Osteocyte (in vitro differentiated cells): ENCODE measurements around the gene ZBTB33. TPM values are rescaled to one million over a fixed set of nuclear protein-coding genes. Genes with fewer than 3 reads are reported as not detected.

Source experiments
- DNase-seq: peaks from one replicate; pipeline ENCODE4 v3.0.0; 2021; ENCODE audit warnings: mixed read lengths; ENCODE audit not compliant: unreplicated experiment; ENCODE audit errors: extremely low spot score
- H3K27ac Mint-ChIP-seq: one replicate; pipeline ENCODE4 v1.8.0; 2021; ENCODE audit warnings: mild to moderate bottlenecking, mixed read lengths; ENCODE audit not compliant: unreplicated experiment
- H3K27me3 Mint-ChIP-seq: one replicate; pipeline ENCODE4 v1.8.0; 2021; ENCODE audit warnings: mixed read lengths; ENCODE audit not compliant: unreplicated experiment
- H3K36me3 Mint-ChIP-seq: one replicate; pipeline ENCODE4 v1.8.0; 2021; ENCODE audit warnings: mixed read lengths; ENCODE audit not compliant: unreplicated experiment
- H3K4me1 Mint-ChIP-seq: one replicate; pipeline ENCODE4 v1.8.0; 2021; ENCODE audit warnings: mixed read lengths; ENCODE audit not compliant: unreplicated experiment
- H3K4me3 Mint-ChIP-seq: one replicate; pipeline ENCODE4 v1.8.0; 2021; ENCODE audit warnings: mild to moderate bottlenecking, moderate library complexity, mixed read lengths; ENCODE audit not compliant: unreplicated experiment
- H3K9me3 Mint-ChIP-seq: one replicate; pipeline ENCODE4 v1.8.0; 2021; ENCODE audit warnings: mixed read lengths; ENCODE audit not compliant: unreplicated experiment
- total RNA-seq: library from RNA; stranded (reverse); gene quantifications from 2 replicates; pipeline ENCODE4 v1.2.1, GENCODE V29; 2021
- TF ChIP-seq, protein P1 (sequence below): fragments of 200-600 bp; sonication (generic); IDR thresholded peaks from 2 replicates; pipeline ENCODE4 v1.5.0; 2021; ENCODE audit warnings: antibody characterized with exemption, mild to moderate bottlenecking, moderate library complexity

The ZBTB33 gene
- total RNA-seq, 1 donor from 2014 or later: 14.3 TPM

DNA sequence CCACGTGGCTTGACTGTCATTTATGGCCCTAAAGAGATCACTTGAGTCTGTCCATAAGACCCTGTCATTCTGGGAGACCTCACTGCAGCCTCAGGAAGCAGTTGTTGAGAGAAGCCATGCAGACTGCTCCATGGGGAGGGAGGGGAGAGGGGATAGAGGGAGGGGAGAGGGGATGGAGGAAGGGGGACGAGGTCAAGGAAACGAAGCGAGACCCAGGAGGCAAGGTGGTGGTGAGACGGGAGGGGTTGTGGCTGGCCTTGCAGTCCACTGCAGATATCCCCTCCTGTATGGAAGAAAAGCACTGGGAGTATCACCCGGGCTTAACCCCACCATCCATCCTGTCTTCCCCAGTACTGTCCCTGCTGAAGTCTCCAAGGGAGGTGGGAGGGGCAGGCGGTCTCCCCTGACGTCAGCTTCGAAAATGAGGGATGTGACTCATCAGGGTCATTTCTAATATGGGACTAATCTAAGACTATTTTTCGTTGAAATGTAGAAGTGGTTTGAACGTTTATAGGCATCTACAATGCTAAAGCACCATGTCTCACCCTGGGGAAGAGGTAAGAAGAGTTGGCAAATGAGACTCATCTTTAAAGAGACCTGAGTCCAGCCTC, 55.0 kb downstream of the ZBTB33 start:
- no peak for DNase-seq
- Mint-ChIP-seq H3K9me3 (no peaks in the 10 kb centered on the region), H3K4me3 (no peak overlapping the region), H3K27me3 (peaks cover 32% of the 10 kb centered on the region), H3K27ac (no peak overlapping the region), H3K4me1 (peaks cover 27% of the 10 kb centered on the region), H3K36me3 (no peaks in the 10 kb centered on the region)
- TF ChIP-seq, protein P1, sequence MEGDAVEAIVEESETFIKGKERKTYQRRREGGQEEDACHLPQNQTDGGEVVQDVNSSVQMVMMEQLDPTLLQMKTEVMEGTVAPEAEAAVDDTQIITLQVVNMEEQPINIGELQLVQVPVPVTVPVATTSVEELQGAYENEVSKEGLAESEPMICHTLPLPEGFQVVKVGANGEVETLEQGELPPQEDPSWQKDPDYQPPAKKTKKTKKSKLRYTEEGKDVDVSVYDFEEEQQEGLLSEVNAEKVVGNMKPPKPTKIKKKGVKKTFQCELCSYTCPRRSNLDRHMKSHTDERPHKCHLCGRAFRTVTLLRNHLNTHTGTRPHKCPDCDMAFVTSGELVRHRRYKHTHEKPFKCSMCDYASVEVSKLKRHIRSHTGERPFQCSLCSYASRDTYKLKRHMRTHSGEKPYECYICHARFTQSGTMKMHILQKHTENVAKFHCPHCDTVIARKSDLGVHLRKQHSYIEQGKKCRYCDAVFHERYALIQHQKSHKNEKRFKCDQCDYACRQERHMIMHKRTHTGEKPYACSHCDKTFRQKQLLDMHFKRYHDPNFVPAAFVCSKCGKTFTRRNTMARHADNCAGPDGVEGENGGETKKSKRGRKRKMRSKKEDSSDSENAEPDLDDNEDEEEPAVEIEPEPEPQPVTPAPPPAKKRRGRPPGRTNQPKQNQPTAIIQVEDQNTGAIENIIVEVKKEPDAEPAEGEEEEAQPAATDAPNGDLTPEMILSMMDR: no peak

DNA sequence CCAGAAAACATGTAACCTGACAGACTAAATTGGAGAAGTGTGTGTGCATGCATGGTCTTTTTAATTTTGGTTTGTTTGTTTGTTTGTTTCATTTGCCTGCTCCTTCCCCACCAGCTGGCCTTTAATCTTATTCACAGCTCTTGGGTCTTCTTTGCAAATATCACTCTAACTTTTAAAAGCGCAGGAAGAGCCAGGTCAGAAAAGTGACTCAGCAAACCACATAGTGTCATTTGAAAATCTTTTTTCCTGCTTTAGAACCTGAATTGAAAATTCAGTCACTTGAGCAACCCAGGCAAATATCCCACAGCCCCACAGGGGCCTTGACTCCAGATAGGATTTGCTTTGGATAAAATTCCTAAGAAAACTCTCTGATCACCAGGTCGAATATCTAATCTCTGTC, 56.0 kb downstream of the ZBTB33 start:
- Mint-ChIP-seq H3K27me3 (peaks cover 32% of the 10 kb centered on the region), H3K4me1 (peaks cover 27% of the 10 kb centered on the region), H3K27ac (no peak overlapping the region), H3K36me3 (no peaks in the 10 kb centered on the region), H3K4me3 (no peak overlapping the region), H3K9me3 (no peaks in the 10 kb centered on the region)
- TF ChIP-seq, protein P1: no peak
- DNase-seq: no peak

Other genes with a start within 250 kb of the ZBTB33 start
- gene RHOXF2B, start 173.1 kb upstream of the ZBTB33 start, total RNA-seq: not detected in 2 replicates
- not detected in 2 replicates for gene RHOXF1, start 134.9 kb upstream of the ZBTB33 start, total RNA-seq
- not detected in 2 replicates for gene RHOXF2, start 92.2 kb upstream of the ZBTB33 start, total RNA-seq
- gene TMEM255A, start 60.6 kb downstream of the ZBTB33 start, total RNA-seq: 0.16 TPM in 2 replicates
- not detected in 2 replicates for gene ATP1B4, start 111.3 kb downstream of the ZBTB33 start, total RNA-seq
- gene LAMP2, start 218.5 kb downstream of the ZBTB33 start, total RNA-seq: 206 and 214 TPM in 2 replicates